ENCODE measurements around the gene PPP6R3. TPM values are rescaled to one million over a fixed set of nuclear protein-coding genes. Genes with fewer than 3 reads are reported as not detected.
"Not testable (repeated sequence)": the region's sequence is repeated elsewhere in the genome, so short reads cannot be mapped to it uniquely, and the experiment has no call there.

Gene PPP6R3
- total RNA-seq, 1 experiment from 2014 or later: 138 TPM

DNA sequence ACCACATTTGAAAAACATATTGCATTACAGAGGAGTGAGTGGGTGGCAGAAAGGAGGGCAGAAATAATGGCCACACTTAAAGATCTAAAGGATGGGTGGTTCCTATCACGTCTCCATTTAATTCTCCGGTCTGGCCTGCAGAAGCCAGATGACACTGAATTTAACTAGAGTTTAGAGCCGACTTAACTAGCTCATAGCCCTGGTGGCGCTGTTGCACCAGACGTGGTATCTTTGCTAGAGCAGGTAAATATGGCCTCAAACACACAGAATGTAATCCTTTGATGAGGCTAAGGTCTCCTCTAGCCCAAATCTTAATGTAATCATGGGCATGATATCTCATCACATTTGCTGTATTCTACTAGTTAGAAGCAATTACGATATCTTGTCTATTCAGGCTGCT lies 172.2 kb downstream of the PPP6R3 start:
- TF ChIP-seq, protein P1, sequence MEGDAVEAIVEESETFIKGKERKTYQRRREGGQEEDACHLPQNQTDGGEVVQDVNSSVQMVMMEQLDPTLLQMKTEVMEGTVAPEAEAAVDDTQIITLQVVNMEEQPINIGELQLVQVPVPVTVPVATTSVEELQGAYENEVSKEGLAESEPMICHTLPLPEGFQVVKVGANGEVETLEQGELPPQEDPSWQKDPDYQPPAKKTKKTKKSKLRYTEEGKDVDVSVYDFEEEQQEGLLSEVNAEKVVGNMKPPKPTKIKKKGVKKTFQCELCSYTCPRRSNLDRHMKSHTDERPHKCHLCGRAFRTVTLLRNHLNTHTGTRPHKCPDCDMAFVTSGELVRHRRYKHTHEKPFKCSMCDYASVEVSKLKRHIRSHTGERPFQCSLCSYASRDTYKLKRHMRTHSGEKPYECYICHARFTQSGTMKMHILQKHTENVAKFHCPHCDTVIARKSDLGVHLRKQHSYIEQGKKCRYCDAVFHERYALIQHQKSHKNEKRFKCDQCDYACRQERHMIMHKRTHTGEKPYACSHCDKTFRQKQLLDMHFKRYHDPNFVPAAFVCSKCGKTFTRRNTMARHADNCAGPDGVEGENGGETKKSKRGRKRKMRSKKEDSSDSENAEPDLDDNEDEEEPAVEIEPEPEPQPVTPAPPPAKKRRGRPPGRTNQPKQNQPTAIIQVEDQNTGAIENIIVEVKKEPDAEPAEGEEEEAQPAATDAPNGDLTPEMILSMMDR (conservative IDR thresholded peaks at IDR 0.05): peak; percentile 90
- Histone ChIP-seq H3K27me3 (ENCODE audit: insufficient read depth, low read length) (no peaks in the 10 kb centered on the region), H3K18ac (ENCODE audit: insufficient read length, low read depth, low read length) (no peak overlapping the region), H3K14ac (ENCODE audit: insufficient read depth, low read length) (no peak overlapping the region), H2BK120ac (ENCODE audit: low read depth, low read length, poor library complexity, severe bottlenecking) (no peak overlapping the region), H3K4me1 (ENCODE audit: insufficient read depth, low read length) (no peaks in the 10 kb centered on the region; the same call in 1 of the 2 replicates), H4K20me1 (ENCODE audit: control insufficient read depth, insufficient read depth, insufficient read length) (no peaks in the 10 kb centered on the region), H2BK20ac (ENCODE audit: low read depth, low read length, poor library complexity, severe bottlenecking) (peak overlapping the region; percentile 78), H3K9ac (ENCODE audit: extremely low read depth, insufficient read length, low read length) (no peak overlapping the region), H3K27ac (ENCODE audit: insufficient read length, low read depth, low read length) (no peak overlapping the region), H2BK5ac (ENCODE audit: insufficient read length, low read length) (no peak overlapping the region), H2BK15ac (ENCODE audit: low read depth, low read length) (no peak overlapping the region), H4K91ac (ENCODE audit: insufficient read length, low read depth, low read length) (no peak overlapping the region), H3K79me2 (ENCODE audit: insufficient read depth, low read length) (no peaks in the 10 kb centered on the region), H3K4ac (ENCODE audit: low read depth, low read length) (no peak overlapping the region), H3K23me2 (ENCODE audit: insufficient read length, low read depth, low read length, poor library complexity, severe bottlenecking) (no peaks in the 10 kb centered on the region), H3K9me3 (ENCODE audit: control insufficient read depth, low read depth, low read length) (no peaks in the 10 kb centered on the region), H3K79me1 (ENCODE audit: insufficient read depth, low read depth, low read length, poor library complexity, severe bottlenecking) (no peaks in the 10 kb centered on the region), H2AFZ (ENCODE audit: low read length) (no peak overlapping the region), H2BK12ac (ENCODE audit: insufficient read length, low read depth, low read length) (no peak overlapping the region), H3K56ac (ENCODE audit: insufficient read length, low read depth, low read length) (no peak overlapping the region), H3K23ac (ENCODE audit: insufficient read length, low read depth, low read length) (no peak overlapping the region), H4K8ac (replicated peaks; ENCODE audit: insufficient read length, low read depth, low read length) (no peak overlapping the region), H2AK5ac (ENCODE audit: insufficient read length, low read length) (no peak overlapping the region), H4K5ac (ENCODE audit: insufficient read length, low read depth, low read length) (no peak overlapping the region), H3K4me2 (ENCODE audit: insufficient read depth, insufficient read length, low read length) (no peak overlapping the region), H3T11ph (ENCODE audit: low read length) (no peak overlapping the region)
- no peak overlapping the region for H3K4me3 Mint-ChIP-seq
- DNase-seq: peak; percentile 87
- H3K9me3 Mint-ChIP-seq: no peaks in the 10 kb centered on the region
- peaks cover 20 to 27% of the 10 kb centered on the region in 2 experiments for H3K4me1 Mint-ChIP-seq
- no peaks in the 10 kb centered on the region for H3K36me3 Mint-ChIP-seq (ENCODE audit: insufficient read depth in 1 of 3, low read depth in 3 of 3)
- no peak overlapping the region for H3K27ac Mint-ChIP-seq
- WGBS (ENCODE audit: extremely low coverage, insufficient read length, low lambda C conversion rate): no CpG with 5 or more reads among the region's 6 CpGs
- peaks cover 6% of the 10 kb centered on the region for H3K27me3 Mint-ChIP-seq (ENCODE audit: low read depth)

DNA sequence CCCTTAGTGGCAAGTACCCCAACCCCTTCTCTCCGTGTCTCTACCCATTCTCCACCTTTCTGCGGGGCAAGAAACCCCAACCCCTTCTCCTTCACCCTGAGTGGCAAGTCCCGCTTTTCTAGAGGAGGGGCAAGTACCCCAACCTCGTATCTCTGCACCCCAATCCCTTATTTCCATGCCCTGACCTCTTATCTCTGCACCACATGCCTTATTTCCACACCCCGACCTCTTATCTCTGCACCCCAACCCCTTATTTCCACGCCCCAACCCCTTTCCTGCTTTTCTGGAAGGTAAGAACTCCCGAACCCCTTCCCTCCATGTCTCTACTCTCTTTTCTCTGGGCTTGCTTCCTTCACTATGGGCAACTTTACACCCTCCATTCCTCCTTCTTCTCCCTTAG lies 174.1 kb downstream of the PPP6R3 start:
- not testable (repeated sequence) for H3K79me2 ChIP-seq (ENCODE audit: insufficient read depth, low read length); H2BK5ac ChIP-seq (ENCODE audit: insufficient read length, low read length); H2BK15ac ChIP-seq (ENCODE audit: low read depth, low read length); H2BK12ac ChIP-seq (ENCODE audit: insufficient read length, low read depth, low read length); H3K36me3 Mint-ChIP-seq (ENCODE audit: insufficient read depth in 1 of 3, low read depth in 3 of 3); H2BK20ac ChIP-seq (ENCODE audit: low read depth, low read length, poor library complexity, severe bottlenecking); H3K9me3 Mint-ChIP-seq; H3K4me3 Mint-ChIP-seq; H3T11ph ChIP-seq (ENCODE audit: low read length); H3K27me3 Mint-ChIP-seq (ENCODE audit: low read depth); H3K27me3 ChIP-seq (ENCODE audit: insufficient read depth, low read length); H3K23ac ChIP-seq (ENCODE audit: insufficient read length, low read depth, low read length); H4K20me1 ChIP-seq (ENCODE audit: control insufficient read depth, insufficient read depth, insufficient read length); H4K8ac ChIP-seq (replicated peaks; ENCODE audit: insufficient read length, low read depth, low read length); H4K91ac ChIP-seq (ENCODE audit: insufficient read length, low read depth, low read length); H4K5ac ChIP-seq (ENCODE audit: insufficient read length, low read depth, low read length); H3K79me1 ChIP-seq (ENCODE audit: insufficient read depth, low read depth, low read length, poor library complexity, severe bottlenecking); H2AFZ ChIP-seq (ENCODE audit: low read length); H3K23me2 ChIP-seq (ENCODE audit: insufficient read length, low read depth, low read length, poor library complexity, severe bottlenecking); H3K4ac ChIP-seq (ENCODE audit: low read depth, low read length); H2AK5ac ChIP-seq (ENCODE audit: insufficient read length, low read length); H3K4me1 ChIP-seq (ENCODE audit: insufficient read depth, low read length); H3K4me2 ChIP-seq (ENCODE audit: insufficient read depth, insufficient read length, low read length); H3K9ac ChIP-seq (ENCODE audit: extremely low read depth, insufficient read length, low read length); H3K9me3 ChIP-seq (ENCODE audit: control insufficient read depth, low read depth, low read length); H2BK120ac ChIP-seq (ENCODE audit: low read depth, low read length, poor library complexity, severe bottlenecking); DNase-seq; H3K56ac ChIP-seq (ENCODE audit: insufficient read length, low read depth, low read length); H3K27ac ChIP-seq (ENCODE audit: insufficient read length, low read depth, low read length); H3K14ac ChIP-seq (ENCODE audit: insufficient read depth, low read length); H3K18ac ChIP-seq (ENCODE audit: insufficient read length, low read depth, low read length)
- WGBS (ENCODE audit: extremely low coverage, insufficient read length, low lambda C conversion rate): no CpG with 5 or more reads among the region's 7 CpGs
- Mint-ChIP-seq H3K4me1 (peaks cover 30 to 36% of the 10 kb centered on the region in 2 experiments), H3K27ac (peak overlapping the region in 1 of 3 experiments; percentile 56; a peak in 1 of 7 replicates)

Measured in H9 (cell line).